ENCODE results near the gene ISCA2. TPM values are rescaled to one million over a fixed set of nuclear protein-coding genes. Genes with fewer than 3 reads are reported as not detected.
A peak's percentile ranks its signal among the peaks of the same experiment; 100 is the strongest.
"Not testable (repeated sequence)": the region's sequence is repeated elsewhere in the genome, so short reads cannot be mapped to it uniquely, and the experiment has no call there.

ISCA2 gene
- total RNA-seq, 2 donors from 2014 or later = 20.4 to 22.3 TPM

- no peak for DNase-seq (ENCODE audit: low spot score)
Measured at GRCh38 chr14:74531006-74531405, 37.4 kb downstream of the ISCA2 start.

GRCh38 chr14:74531467-74531866 is 37.9 kb downstream of the ISCA2 start:
- Histone ChIP-seq H3K4me1 (no peaks in the 10 kb centered on the region), H3K36me3 (no peaks in the 10 kb centered on the region), H3K4me3 (no peak overlapping the region), H3K27me3 (no peaks in the 10 kb centered on the region), H3K9me3 (no peaks in the 10 kb centered on the region), H3K27ac (no peak overlapping the region)
- DNase-seq (ENCODE audit: low spot score) = no peak
- TF ChIP-seq CTCF (IDR thresholded peaks at IDR 0.05) = peak in 1 of 2 donors; percentile 36

More at GRCh38 chr14:74531006-74531405, 37.4 kb downstream of the ISCA2 start:
- Histone ChIP-seq H3K27me3 (no peaks in the 10 kb centered on the region), H3K36me3 (no peaks in the 10 kb centered on the region), H3K9me3 (no peaks in the 10 kb centered on the region), H3K27ac (no peak overlapping the region), H3K4me1 (no peaks in the 10 kb centered on the region), H3K4me3 (no peak overlapping the region)
- TF ChIP-seq CTCF (IDR thresholded peaks at IDR 0.05) = no peak

GRCh38 chr14:74532246-74532645 is 38.7 kb downstream of the ISCA2 start:
- Histone ChIP-seq H3K27me3 (no peaks in the 10 kb centered on the region), H3K4me1 (no peaks in the 10 kb centered on the region), H3K36me3 (no peaks in the 10 kb centered on the region), H3K9me3 (no peaks in the 10 kb centered on the region), H3K27ac (no peak overlapping the region), H3K4me3 (no peak overlapping the region)
- DNase-seq (ENCODE audit: low spot score) = no peak
- no peak for TF ChIP-seq CTCF (IDR thresholded peaks at IDR 0.05)

GRCh38 chr14:74533576-74533975 is 40.0 kb downstream of the ISCA2 start:
- Histone ChIP-seq H3K4me1 (no peaks in the 10 kb centered on the region), H3K4me3 (no peak overlapping the region), H3K36me3 (no peaks in the 10 kb centered on the region), H3K27ac (no peak overlapping the region), H3K9me3 (no peaks in the 10 kb centered on the region), H3K27me3 (no peaks in the 10 kb centered on the region)
- TF ChIP-seq CTCF (IDR thresholded peaks at IDR 0.05) = no peak
- DNase-seq (ENCODE audit: low spot score) = no peak

- H3K36me3 ChIP-seq = no peaks in the 10 kb centered on the region
- TF ChIP-seq CTCF (IDR thresholded peaks at IDR 0.05) = no peak
- no peak for DNase-seq (ENCODE audit: low spot score)
- no peak overlapping the region for H3K4me3 ChIP-seq
- H3K27me3 ChIP-seq = no peaks in the 10 kb centered on the region
- no peaks in the 10 kb centered on the region for H3K4me1 ChIP-seq
- no peak overlapping the region for H3K27ac ChIP-seq
- H3K9me3 ChIP-seq = no peaks in the 10 kb centered on the region
Measured at GRCh38 chr14:74535756-74536325, 42.3 kb downstream of the ISCA2 start.

GRCh38 chr14:74536336-74536735 is 42.8 kb downstream of the ISCA2 start:
- H3K9me3 ChIP-seq; DNase-seq (ENCODE audit: low spot score); H3K27ac ChIP-seq; H3K27me3 ChIP-seq; H3K36me3 ChIP-seq; H3K4me1 ChIP-seq; H3K4me3 ChIP-seq: not testable (repeated sequence)

Data from right atrium auricular region (tissue), 2 donors.